GM19463 (cell line): ENCODE results near the gene CYFIP2.

Source experiments
- ATAC-seq: cut with Tn5 transposase; IDR thresholded peaks from one replicate; pipeline ENCODE4 v1.9.1; 2021; ENCODE audit warnings: mild to moderate bottlenecking, moderate library complexity; ENCODE audit not compliant: unreplicated experiment

CYFIP2 gene

GRCh38 chr5:157352756-157353340 lies 86.9 kb downstream of the CYFIP2 start:
- ATAC-seq, result no peak

DNA sequence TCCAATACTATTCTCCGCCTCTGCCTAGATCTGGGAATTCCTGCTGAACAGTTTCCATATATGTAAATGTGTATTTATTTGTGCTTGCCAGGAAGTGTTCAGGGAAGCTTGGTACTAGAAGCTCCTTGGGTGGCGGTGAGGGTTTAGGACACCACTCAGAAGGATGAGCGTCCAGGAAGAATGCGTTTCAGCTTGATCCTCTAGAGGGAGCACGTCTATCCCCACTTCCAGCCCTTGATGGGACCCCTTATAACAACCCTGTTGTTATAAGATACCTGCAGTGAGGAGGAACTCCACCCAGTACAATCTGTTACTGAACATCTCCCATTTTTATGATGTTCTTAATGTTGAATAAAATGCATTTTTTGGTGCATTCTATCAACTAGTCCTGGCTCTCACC lies 88.9 kb downstream of the CYFIP2 start:
- ATAC-seq, result no peak

GRCh38 chr5:157356576-157356975 lies 90.7 kb downstream of the CYFIP2 start:
- no peak for ATAC-seq

DNA sequence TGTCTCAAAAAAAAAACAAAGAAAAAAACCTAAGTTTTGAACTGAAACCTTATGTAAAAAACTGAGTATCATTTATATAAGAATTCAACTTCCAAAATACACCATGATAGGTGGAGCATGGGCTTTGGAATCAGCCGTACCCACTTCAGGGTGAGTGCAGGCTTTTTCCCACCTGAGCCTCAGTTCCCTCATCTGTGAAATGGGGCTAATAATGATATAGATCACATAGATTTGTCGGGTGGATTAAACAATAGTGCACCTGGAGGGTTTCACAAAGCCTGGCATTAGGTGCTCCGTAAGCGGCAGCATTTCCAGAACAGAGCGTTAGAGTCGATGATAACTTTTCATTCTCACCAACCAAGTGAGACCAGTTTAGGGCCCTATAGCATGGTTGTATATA lies 91.9 kb downstream of the CYFIP2 start:
- no peak for ATAC-seq

- no peak for ATAC-seq
These were observed 92.9 kb downstream of the CYFIP2 start for GRCh38 chr5:157358871-157359270.

DNA sequence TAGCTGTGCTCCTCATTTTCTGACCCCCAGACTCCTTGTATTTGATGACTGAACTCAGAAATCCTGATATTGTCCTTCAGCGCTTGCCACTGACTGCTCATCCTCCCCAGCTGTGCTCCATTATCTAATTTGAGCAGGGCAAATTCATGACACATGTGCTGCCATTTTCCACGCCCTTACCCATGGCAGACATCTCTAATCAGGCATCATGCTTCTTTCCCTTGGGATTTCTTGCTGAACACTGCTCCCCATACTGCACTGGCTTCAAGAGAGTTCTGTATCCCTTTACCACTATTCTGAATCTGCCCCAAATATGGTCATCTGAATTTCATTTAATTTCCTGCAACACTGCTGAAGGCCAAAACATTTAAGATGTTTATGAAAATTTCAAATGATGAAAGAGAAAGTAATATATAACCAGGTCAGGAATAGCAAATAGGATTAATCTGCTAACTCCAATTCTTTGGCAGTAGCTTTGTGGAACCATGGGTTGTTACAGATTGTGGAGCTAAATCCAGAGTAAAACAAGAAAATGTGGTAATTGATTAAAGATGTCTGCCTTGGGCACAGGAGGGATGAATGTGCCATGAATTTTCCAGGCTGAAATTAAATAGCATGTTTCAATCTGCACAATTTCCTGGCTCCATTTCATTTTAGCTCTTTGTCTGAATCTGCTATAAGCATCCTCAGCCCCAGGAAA lies 93.6 kb downstream of the CYFIP2 start:
- no peak for ATAC-seq

DNA sequence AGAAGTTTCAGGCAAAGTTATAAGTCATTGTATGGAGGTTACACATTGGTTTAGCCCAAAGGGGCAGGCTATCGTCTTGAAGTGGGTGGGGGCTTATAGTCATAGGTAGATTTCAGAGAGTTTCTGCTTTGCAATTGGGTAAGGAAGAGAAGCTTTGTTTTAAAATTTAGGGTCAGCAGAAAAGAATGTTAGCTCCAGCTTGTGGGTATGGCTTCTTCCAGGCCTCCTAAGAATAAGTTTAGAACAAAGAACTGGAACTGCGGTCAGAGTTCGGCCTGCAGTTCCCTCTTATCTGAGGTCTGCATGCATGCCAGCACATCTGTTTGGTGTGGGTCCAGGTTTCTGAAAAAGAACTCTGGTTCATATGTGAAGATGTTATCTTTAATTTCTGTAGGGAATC lies 96.1 kb downstream of the CYFIP2 start:
- no peak for ATAC-seq

- ATAC-seq, result no peak
These were observed 96.6 kb downstream of the CYFIP2 start for GRCh38 chr5:157362502-157362901.

GRCh38 chr5:157362982-157363381 lies 97.1 kb downstream of the CYFIP2 start:
- ATAC-seq, result no peak

- no peak for ATAC-seq
These were observed 99.8 kb downstream of the CYFIP2 start for GRCh38 chr5:157365732-157366131.

- no peak for ATAC-seq
These were observed 101.1 kb downstream of the CYFIP2 start for GRCh38 chr5:157366741-157367674.

DNA sequence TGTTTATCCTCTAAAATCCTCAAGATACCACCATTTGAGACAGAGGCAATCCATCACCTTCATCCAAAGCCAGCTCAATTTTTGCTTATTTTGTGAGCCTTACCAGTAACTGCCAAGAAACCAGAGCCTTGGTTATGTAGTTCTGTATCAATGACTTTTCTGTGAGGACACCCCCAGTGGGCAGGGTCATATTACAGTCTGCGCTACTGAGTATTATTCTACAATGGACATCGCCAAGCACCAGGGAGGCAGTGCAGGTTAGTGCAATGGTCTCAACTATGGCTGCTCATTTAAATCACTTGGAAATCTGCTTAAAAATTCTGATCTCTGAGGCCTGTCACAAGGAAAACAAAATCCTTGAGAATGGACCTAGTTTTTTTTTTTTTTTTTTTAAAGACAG lies 103.6 kb downstream of the CYFIP2 start:
- no peak for ATAC-seq

GRCh38 chr5:157370967-157371366 lies 105.0 kb downstream of the CYFIP2 start:
- ATAC-seq, result no peak

GRCh38 chr5:157371655-157372471 lies 105.9 kb downstream of the CYFIP2 start:
- ATAC-seq, result no peak

DNA sequence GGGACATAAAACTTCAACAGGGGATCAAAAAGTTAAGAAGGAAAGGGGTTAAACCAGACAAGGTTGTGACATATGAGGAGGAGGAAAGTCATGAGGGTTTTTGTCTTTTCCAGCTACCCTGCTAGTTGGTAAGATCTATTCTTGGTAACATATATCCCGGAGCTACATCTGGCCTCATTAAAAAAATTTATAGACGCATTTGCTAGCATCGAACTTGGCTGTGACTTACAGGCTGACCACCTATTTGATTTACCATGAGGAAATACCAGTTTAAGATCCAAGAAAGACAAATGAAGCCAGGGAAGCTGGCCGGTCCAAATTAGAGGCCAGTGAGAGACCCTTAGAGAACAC lies 106.5 kb downstream of the CYFIP2 start:
- ATAC-seq, result no peak

DNA sequence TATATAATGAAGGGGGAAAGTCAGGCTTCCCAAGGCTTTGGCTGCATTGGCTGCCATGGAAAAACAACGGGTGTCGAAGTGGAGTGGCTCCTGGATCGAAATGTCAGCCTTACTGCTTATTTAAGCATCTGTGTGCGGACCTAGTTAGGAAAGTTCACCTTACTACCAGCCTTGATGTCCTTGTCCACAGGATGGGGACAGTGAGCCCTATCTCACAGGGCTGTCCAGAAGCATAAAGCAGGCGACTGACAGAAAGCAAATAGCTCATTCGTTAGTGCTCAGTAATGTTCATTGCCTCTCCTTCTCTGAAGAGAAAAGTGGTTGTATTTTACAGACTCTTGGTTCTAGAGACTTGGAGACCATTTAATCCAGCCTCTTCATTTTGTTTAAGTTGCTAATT lies 112.6 kb downstream of the CYFIP2 start:
- ATAC-seq, result no peak

GRCh38 chr5:157379983-157380382 lies 114.1 kb downstream of the CYFIP2 start:
- no peak for ATAC-seq

DNA sequence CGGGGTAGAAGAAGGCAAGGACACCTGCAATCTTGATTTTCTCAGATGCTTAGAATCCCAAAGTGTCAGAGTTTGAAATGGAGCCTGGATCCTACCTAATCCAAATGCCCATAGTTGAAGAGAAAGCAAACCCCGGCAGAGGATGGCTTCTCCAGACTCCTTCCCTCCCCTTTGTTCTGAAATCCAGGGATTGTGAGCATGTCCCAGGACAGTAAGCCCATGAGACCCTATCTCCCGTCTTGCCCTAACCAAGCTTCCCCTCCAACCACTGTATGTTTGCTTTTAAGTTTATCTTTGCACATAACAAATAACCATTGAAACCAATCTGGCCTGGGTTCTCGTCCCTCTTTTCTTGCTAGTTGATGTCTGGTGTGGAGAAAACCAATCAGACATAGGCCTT lies 115.8 kb downstream of the CYFIP2 start:
- no peak for ATAC-seq

GRCh38 chr5:157382996-157383800 lies 117.3 kb downstream of the CYFIP2 start:
- ATAC-seq, result no peak
